IPS DF 19.7 (cell line): ENCODE measurements around the gene ANXA8L1.
"Not testable (repeated sequence)": the region's sequence is repeated elsewhere in the genome, so short reads cannot be mapped to it uniquely, and the experiment has no call there.

Experiments used
- DNase-seq: peaks from one replicate; pipeline ENCODE4 v3.0.0-alpha.2; 2013; ENCODE audit warnings: low read depth, low spot score

Gene ANXA8L1

GRCh38 chr10:46375406-46375805 lies at the start of gene ANXA8L1:
ANXA8L1 (plus strand) TSS chr10:46375776; CDS start chr10:46375852, 76 bp downstream.
- not testable (repeated sequence) for DNase-seq

GRCh38 chr10:46326066-46326465 lies 49.5 kb upstream of the ANXA8L1 start:
- DNase-seq = no peak

GRCh38 chr10:46326971-46327370 lies 48.6 kb upstream of the ANXA8L1 start:
- no peak for DNase-seq

- no peak for DNase-seq
These were observed 47.9 kb upstream of the ANXA8L1 start for GRCh38 chr10:46327685-46328084.

- no peak for DNase-seq
These were observed 46.5 kb upstream of the ANXA8L1 start for GRCh38 chr10:46328853-46329689.

GRCh38 chr10:46329690-46330016 lies 45.9 kb upstream of the ANXA8L1 start:
- DNase-seq = no peak

- DNase-seq = no peak
These were observed 44.7 kb upstream of the ANXA8L1 start for GRCh38 chr10:46330894-46331293.

- not testable (repeated sequence) for DNase-seq
These were observed 10.1 kb upstream of the ANXA8L1 start for GRCh38 chr10:46365484-46365883.

- not testable (repeated sequence) for DNase-seq
These were observed 8.4 kb upstream of the ANXA8L1 start for GRCh38 chr10:46367209-46367608.

GRCh38 chr10:46367666-46368240 lies 7.8 kb upstream of the ANXA8L1 start:
- not testable (repeated sequence) for DNase-seq

- DNase-seq = not testable (repeated sequence)
These were observed 6.6 kb upstream of the ANXA8L1 start for GRCh38 chr10:46368956-46369355.

- not testable (repeated sequence) for DNase-seq
These were observed 1.2 kb upstream of the ANXA8L1 start for GRCh38 chr10:46374410-46374809.

GRCh38 chr10:46377022-46377421 lies 1.4 kb downstream of the ANXA8L1 start:
- DNase-seq = not testable (repeated sequence)

- not testable (repeated sequence) for DNase-seq
These were observed 2.1 kb downstream of the ANXA8L1 start for GRCh38 chr10:46377651-46378050.

- DNase-seq = not testable (repeated sequence)
These were observed 2.5 kb downstream of the ANXA8L1 start for GRCh38 chr10:46378108-46378507.

- not testable (repeated sequence) for DNase-seq
These were observed 3.8 kb downstream of the ANXA8L1 start for GRCh38 chr10:46379233-46379848.

- DNase-seq = not testable (repeated sequence)
These were observed 10.3 kb downstream of the ANXA8L1 start for GRCh38 chr10:46385858-46386257.

GRCh38 chr10:46386694-46387093 lies 11.1 kb downstream of the ANXA8L1 start:
- DNase-seq = not testable (repeated sequence)

GRCh38 chr10:46387309-46387902 lies 11.8 kb downstream of the ANXA8L1 start:
- not testable (repeated sequence) for DNase-seq

GRCh38 chr10:46391422-46391821 lies 15.8 kb downstream of the ANXA8L1 start:
- not testable (repeated sequence) for DNase-seq

GRCh38 chr10:46396441-46397279 lies 21.1 kb downstream of the ANXA8L1 start:
- DNase-seq = not testable (repeated sequence)
